HG03378 (cell line): ENCODE data around the gene MN1.

ENCODE experiments used
- ATAC-seq: cut with Tn5 transposase; IDR thresholded peaks from one replicate; pipeline ENCODE4 v1.9.1; 2021; ENCODE audit warnings: mild to moderate bottlenecking, moderate library complexity; ENCODE audit not compliant: unreplicated experiment

Gene MN1

GRCh38 chr22:27801616-27802345 is at the start of gene MN1:
Gene MN1, minus strand, starts transcription at chr22:27801756. Its CDS starts 1,213 bp downstream, at chr22:27800543.
- no peak for ATAC-seq

DNA sequence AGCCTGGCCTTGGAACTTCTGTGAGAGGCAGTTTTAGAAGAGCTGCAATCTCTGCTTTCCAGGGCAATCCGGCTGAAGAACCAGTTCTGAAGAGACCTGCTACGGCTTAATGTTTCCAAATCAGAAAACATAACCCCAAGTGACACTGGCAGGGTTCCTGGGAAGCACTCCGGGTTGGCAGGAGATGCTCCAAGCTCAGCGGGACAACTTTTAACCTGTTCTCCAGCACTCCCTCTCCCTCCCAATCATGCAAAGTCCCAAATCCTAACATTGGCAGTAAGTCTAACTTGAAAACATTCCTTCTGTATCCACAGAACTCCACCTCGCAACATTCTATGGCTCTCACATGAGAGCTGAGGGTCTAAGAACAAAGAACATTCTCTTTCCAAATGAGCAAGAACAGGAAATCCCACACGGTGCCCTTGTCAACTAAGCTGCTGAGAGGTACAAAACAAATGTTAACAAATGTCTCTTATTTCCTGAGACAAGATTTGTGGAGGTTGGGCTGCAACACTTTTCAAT is 48.5 kb upstream of the MN1 start:
- no peak for ATAC-seq

- ATAC-seq, result no peak
Observed at GRCh38 chr22:27848005-27848404, 46.4 kb upstream of the MN1 start.

GRCh38 chr22:27846910-27847309 is 45.4 kb upstream of the MN1 start:
- ATAC-seq, result no peak

GRCh38 chr22:27846248-27846757 is 44.7 kb upstream of the MN1 start:
- ATAC-seq, result no peak

- ATAC-seq, result no peak
Observed at GRCh38 chr22:27845644-27846043, 44.1 kb upstream of the MN1 start.

DNA sequence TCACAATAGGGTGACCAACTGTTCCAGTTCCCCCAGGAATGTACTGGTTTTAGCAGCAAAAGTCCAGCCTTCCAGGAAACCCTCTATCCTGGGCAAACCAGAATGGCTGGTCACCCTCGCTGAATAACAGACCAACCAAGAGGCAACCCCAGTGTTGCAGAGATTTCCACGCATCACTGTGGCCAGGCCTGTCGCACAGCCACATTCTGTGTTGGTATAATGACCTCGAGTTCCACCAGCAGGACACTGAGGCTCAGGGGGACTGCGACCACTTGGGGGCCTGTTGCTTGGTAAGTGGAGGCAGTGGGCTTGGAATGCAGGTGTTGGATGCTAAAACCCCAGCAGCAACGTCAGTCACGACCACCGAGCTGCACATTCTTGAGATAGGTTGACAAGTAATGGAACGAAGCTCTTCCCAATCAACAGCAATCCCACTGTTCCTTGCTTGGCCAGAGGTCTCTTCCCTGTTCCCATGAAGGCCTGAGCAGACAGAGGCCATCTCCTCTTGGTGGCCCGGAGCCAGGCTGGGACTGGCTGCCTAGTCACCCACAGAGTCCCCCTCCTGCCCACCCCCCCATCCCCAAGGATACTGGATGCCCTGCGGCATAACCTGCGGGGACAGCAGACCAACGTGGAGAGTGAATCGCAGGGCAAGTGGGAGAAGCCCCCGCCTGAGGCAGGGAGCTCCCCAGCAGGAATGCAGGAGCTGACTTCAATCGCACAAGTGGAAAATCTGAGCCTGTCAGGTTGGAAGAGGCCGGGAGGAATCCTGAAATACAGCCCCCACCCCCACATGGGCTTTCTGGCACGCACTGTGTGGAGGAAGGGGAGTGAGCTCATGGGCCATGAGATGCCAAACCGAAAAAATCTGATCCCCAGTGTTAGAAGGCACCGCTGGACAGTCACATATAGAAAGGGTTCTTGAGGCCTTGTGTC is 43.4 kb upstream of the MN1 start:
- ATAC-seq, result no peak

GRCh38 chr22:27844256-27844655 is 42.7 kb upstream of the MN1 start:
- no peak for ATAC-seq

DNA sequence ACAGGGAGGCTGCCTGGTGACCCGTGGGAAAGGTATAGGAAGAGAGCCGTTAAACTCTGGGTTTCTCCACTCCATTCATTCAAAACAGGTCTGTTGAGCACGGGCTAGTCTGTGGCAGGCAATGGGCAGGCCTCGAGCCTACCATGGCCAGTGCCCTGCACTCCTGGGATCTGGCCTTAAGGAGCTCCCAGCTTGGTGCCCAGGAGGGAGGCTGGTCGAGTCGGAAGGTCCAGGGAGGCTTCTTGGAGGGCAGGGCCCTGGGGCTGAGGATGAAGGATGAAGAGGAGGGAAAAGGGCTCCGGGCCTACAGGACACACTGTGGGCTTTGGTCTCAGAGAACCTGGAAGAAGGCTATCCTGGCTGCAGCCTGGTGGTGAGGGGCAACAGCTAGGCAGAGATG is 41.9 kb upstream of the MN1 start:
- no peak for ATAC-seq

GRCh38 chr22:27842669-27843431 is 41.3 kb upstream of the MN1 start:
- no peak for ATAC-seq

- no peak for ATAC-seq
Observed at GRCh38 chr22:27842201-27842600, 40.6 kb upstream of the MN1 start.

DNA sequence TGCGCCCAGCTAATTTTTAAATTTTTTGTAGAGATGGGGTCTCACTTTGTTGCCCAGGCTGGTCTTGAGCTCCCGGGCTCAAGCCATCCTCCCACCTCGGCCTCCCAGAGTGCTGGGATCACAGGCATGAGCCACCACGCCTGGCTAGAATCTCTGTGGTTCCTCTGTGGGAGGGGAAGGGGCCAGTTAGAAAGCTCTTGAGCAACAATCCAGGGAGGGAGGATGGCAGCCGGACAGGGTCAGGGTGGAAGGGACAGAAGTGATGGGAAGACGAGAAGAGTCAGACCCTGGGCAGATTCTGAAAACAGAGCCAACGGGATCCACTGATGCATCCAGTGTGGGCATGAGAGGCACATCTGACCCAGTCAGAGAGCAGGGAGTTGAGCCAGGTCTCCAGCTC is 38.9 kb upstream of the MN1 start:
- no peak for ATAC-seq

DNA sequence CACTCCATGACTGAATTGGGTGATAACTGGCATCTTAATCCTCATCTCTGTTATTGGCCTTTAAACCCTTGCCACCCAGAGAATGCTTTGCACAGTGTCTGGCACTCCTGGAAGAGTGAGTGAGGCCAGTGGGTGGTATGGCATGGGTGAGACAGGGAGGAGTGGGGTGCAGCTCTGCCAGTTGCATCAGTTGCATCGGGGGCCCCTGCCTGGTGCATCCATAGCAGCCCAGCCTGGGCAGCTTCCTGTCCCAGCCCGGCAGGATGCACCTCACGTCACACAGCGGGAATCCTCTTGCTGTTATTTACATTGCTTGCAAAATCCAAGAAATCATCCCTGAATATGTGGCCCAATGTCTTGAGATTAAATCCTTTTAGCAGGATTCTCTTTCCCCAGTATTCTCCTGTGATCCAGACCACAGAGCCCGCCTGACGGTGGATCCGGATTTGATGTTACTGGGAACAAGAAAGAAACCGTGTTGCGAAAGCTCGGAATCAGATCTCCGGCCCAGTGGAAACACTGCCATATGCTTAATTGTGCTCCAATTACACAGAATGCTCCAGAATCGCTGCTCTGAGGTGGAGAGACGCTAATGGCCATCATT is 37.6 kb upstream of the MN1 start:
- ATAC-seq, result no peak

DNA sequence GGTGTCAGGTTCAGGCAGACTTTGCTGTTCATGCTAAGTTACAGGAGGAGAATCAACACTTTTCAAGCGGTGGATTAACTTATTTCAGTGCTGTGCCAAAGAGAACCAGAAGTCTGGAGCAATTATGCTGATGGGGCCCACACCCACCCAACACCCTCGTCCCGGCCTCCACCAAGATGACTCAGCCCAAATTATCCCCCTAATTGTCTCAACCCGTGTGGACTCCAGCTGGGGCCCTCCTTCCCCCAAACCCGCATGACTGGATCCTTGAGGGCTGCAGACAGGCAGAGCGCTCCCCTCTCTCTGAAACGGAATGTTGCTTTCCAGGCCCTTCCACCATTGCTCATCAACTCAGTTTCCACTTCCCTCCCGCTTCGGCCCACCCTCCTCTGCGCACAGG is 34.6 kb upstream of the MN1 start:
- no peak for ATAC-seq

GRCh38 chr22:27835446-27835845 is 33.9 kb upstream of the MN1 start:
- ATAC-seq, result no peak

DNA sequence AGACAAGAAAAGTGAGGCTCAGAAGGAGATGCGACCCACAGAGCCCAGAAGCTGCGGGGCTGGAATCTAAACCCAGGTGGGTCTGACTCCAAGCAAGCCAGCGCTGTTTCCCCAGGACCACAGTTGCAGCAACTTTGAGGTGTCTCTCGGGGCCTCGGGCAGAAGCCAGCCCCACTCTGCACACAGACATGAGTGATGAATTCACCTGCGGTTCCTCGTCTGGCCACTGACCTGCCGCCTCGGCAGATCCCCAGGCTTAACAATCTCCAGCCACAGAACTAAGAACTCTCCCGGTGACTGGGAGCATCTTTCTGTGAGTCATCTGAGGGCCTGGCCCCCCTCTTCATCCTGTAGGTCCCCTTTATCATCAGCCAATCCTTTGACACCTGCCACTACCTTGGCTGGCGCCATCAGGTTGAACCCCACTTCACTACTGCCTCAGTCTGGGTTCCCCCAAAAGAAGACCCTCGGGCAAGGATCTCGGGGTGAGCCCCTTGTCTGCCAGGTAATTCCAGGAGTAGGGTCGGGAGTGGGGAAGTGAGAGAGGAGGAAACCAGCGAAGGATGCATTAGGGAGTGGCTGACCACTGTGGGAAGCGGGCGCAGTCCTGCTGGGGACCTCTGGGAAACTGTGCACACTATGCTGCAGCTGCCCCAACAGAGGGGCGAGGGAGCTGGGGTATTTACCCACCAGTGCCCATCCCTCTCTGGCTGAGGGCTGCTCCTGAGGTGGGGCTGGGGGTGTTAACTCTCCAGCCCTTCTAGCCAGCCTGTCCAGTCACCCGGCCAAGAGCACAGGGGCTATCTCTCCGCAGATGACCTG is 33.0 kb upstream of the MN1 start:
- no peak for ATAC-seq

DNA sequence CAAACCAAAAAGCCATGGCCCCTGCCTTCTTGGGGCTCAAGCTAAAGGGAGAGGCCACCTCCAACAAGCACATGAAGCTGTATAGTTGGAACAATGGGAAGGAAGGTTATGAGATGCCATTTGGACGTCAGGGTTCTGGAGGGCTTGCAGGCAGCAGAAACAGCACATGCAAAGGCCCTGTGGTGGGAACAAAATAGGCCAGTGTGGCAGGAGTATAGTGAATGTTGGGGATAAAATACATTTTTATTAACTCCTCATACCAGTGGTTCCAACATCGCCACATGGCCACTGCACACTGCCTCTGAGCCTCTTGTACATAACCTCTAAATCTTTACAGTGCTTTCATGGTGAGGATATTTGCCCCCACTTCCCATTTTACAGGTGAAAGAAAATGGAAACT is 32.2 kb upstream of the MN1 start:
- no peak for ATAC-seq

DNA sequence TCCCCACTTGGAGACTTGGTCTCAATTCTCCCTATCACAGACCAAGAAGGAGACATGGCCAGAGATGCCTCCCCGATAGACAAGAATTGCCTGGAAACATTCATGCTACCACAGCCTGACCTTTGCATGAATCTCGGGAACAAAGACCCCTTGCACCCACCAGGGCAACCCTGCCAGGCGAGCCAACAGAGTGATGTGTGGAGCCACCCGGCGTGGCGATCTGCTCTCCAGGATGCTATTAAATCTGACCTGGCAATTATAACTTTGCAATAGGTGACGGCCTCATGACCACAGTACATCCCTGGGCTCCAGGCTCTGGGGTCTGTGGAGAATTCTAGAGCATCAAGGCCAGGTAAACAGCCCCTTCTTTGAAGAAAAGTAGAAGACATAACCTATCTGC is 31.1 kb upstream of the MN1 start:
- ATAC-seq, result no peak

DNA sequence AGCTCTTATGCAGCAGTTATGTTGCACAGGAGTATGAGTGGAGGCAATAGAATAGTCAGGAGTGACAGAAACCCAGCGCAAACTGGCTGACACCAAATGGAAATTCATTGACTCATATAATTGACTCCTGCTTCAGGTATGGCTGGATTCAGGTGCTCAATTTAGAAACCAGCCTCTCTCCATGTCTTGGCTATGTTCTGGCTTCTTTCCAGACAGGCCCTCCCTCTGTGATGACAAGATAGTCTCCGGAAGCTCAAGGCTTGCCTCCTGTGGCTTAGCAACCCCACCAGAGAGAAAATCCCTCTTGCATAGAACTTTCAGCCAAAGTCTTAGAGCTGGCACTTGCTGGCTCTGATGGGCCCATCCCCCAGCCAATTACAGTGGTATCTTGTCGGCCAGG is 28.1 kb upstream of the MN1 start:
- no peak for ATAC-seq
